ENCODE data around the gene FIGN.

Gene FIGN

GRCh38 chr2:163735685-163736432, at the start of gene FIGN:
Gene FIGN, minus strand, starts transcription at chr2:163736008. Its CDS starts 1,081 bp downstream, at chr2:163734927.
- no peak for DNase-seq

- no peak for DNase-seq
Observed at GRCh38 chr2:163785162-163785561, 49.4 kb upstream of the FIGN start.

GRCh38 chr2:163779970-163780597, 44.3 kb upstream of the FIGN start:
- DNase-seq = no peak

GRCh38 chr2:163778045-163778781, 42.4 kb upstream of the FIGN start:
- no peak for DNase-seq

- no peak for DNase-seq
Observed at GRCh38 chr2:163775304-163775703, 39.5 kb upstream of the FIGN start.

- DNase-seq = no peak
Observed at GRCh38 chr2:163774862-163775261, 39.1 kb upstream of the FIGN start.

- DNase-seq = no peak
Observed at GRCh38 chr2:163773276-163773675, 37.5 kb upstream of the FIGN start.

- no peak for DNase-seq
Observed at GRCh38 chr2:163771596-163771995, 35.8 kb upstream of the FIGN start.

GRCh38 chr2:163768881-163769695, 33.3 kb upstream of the FIGN start:
- DNase-seq = no peak

GRCh38 chr2:163767097-163767496, 31.3 kb upstream of the FIGN start:
- no peak for DNase-seq

GRCh38 chr2:163764566-163764965, 28.8 kb upstream of the FIGN start:
- no peak for DNase-seq

GRCh38 chr2:163759013-163759412, 23.2 kb upstream of the FIGN start:
- DNase-seq = no peak

GRCh38 chr2:163757814-163758213, 22.0 kb upstream of the FIGN start:
- DNase-seq = no peak

- DNase-seq = no peak
Observed at GRCh38 chr2:163756588-163756987, 20.8 kb upstream of the FIGN start.

- no peak for DNase-seq
Observed at GRCh38 chr2:163755366-163755765, 19.6 kb upstream of the FIGN start.

GRCh38 chr2:163753726-163754125, 17.9 kb upstream of the FIGN start:
- DNase-seq = no peak

- DNase-seq = no peak
Observed at GRCh38 chr2:163752267-163752666, 16.5 kb upstream of the FIGN start.

GRCh38 chr2:163751696-163752095, 15.9 kb upstream of the FIGN start:
- DNase-seq = no peak

GRCh38 chr2:163748420-163748819, 12.6 kb upstream of the FIGN start:
- no peak for DNase-seq

- no peak for DNase-seq
Observed at GRCh38 chr2:163741435-163741834, 5.6 kb upstream of the FIGN start.

- no peak for DNase-seq
Observed at GRCh38 chr2:163737563-163737962, 1.8 kb upstream of the FIGN start.

GRCh38 chr2:163737190-163737439, 1.3 kb upstream of the FIGN start:
- DNase-seq = no peak

- DNase-seq = no peak
Observed at GRCh38 chr2:163736433-163737189, 803 bp upstream of the FIGN start.

Data from activated CD4-positive, CD25-positive, alpha-beta regulatory T cell (primary cell).